ENCODE measurements around the gene KIR3DL3.
"Not testable (repeated sequence)": the region's sequence is repeated elsewhere in the genome, so short reads cannot be mapped to it uniquely, and the experiment has no call there.

DNA sequence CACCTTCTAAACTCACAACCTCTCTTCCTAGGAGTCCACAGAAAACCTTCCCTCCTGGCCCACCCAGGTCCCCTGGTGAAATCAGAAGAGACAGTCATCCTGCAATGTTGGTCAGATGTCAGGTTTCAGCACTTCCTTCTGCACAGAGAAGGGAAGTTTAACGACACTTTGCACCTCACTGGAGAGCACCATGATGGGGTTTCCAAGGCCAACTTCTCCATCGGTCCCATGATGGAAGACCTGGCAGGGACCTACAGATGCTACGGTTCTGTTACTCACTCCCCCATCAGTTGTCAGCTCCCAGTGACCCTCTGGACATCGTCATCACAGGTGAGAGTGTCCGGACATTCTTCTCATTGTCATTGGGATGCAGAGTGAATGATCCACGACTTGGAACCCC, 34.3 kb downstream of the KIR3DL3 start:
- not testable (repeated sequence) for TF ChIP-seq TSHZ2 (CRISPR knock-in tag; IDR thresholded peaks at IDR 0.05); ZNF8 (CRISPR knock-in tag; IDR thresholded peaks at IDR 0.05); SNAI2 (CRISPR knock-in tag; IDR thresholded peaks at IDR 0.05); ZNF565 (CRISPR knock-in tag; conservative IDR thresholded peaks at IDR 0.05; ENCODE audit: low read depth); ZFP3 (CRISPR knock-in tag; IDR thresholded peaks at IDR 0.05); ZNF70 (CRISPR knock-in tag; IDR thresholded peaks at IDR 0.05); CSDC2 (CRISPR knock-in tag; IDR thresholded peaks at IDR 0.05); ZFP30 (CRISPR knock-in tag; IDR thresholded peaks at IDR 0.05)
- TF ChIP-seq, protein P1, sequence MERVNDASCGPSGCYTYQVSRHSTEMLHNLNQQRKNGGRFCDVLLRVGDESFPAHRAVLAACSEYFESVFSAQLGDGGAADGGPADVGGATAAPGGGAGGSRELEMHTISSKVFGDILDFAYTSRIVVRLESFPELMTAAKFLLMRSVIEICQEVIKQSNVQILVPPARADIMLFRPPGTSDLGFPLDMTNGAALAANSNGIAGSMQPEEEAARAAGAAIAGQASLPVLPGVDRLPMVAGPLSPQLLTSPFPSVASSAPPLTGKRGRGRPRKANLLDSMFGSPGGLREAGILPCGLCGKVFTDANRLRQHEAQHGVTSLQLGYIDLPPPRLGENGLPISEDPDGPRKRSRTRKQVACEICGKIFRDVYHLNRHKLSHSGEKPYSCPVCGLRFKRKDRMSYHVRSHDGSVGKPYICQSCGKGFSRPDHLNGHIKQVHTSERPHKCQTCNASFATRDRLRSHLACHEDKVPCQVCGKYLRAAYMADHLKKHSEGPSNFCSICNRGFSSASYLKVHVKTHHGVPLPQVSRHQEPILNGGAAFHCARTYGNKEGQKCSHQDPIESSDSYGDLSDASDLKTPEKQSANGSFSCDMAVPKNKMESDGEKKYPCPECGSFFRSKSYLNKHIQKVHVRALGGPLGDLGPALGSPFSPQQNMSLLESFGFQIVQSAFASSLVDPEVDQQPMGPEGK (CRISPR knock-in tag; IDR thresholded peaks at IDR 0.05; ENCODE audit: borderline replicate concordance) = not testable (repeated sequence)
